HG02610 (cell line): ENCODE data around the gene LTN1.

ENCODE experiments used
- ATAC-seq: cut with Tn5 transposase; IDR thresholded peaks from one replicate; pipeline ENCODE4 v1.9.1; 2021; ENCODE audit warnings: mild to moderate bottlenecking, moderate library complexity; ENCODE audit not compliant: unreplicated experiment

The LTN1 gene

DNA sequence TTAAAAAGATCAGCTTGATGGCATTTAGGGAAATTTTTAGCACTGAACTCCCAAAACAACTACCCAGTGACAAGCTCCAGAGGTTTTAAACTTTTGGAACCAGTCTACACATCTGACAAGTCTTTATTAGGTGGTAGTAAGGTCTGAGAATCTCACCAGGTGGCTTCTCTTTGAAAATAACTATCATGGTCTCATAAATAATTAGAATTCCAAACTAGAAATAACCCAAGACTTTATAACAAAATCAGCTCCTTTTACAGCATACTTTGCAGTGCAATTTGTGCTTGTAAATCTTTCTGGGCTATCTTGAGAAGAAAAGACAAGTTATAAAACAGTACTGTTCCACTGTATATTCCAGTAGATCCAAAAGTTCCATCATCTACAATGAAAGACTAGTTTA, 108.7 kb downstream of the LTN1 start:
- ATAC-seq, result no peak

GRCh38 chr21:28882345-28882744, 110.3 kb downstream of the LTN1 start:
- no peak for ATAC-seq
